Keratinocyte (primary cell): ENCODE results near the gene GPN3.
"Not testable (repeated sequence)": the region's sequence is repeated elsewhere in the genome, so short reads cannot be mapped to it uniquely, and the experiment has no call there.

Experiments
- EZH2 ChIP-seq: IDR thresholded peaks from one replicate; pipeline ENCODE4 v1.6.1; 2012; ENCODE audit warnings: inconsistent platforms, mild to moderate bottlenecking, low read length, moderate library complexity
- TF ChIP-seq, protein P1 (sequence below), 3 experiments: IDR thresholded peaks in 1 of 3; conservative IDR thresholded peaks in 1 of 3; optimal IDR thresholded peaks in 1 of 3; 2 replicates in 2 of 3; 3 replicates in 1 of 3; pipeline versions ENCODE3 to v1.5.1; 2011; ENCODE audit warnings: low read length in 3 of 3, mild to moderate bottlenecking in 3 of 3, moderate library complexity in 2 of 3, control low read depth in 1 of 3, inconsistent platforms in 1 of 3; ENCODE audit not compliant: insufficient read depth in 2 of 3; ENCODE audit errors: extremely low read depth in 1 of 3

DNA sequence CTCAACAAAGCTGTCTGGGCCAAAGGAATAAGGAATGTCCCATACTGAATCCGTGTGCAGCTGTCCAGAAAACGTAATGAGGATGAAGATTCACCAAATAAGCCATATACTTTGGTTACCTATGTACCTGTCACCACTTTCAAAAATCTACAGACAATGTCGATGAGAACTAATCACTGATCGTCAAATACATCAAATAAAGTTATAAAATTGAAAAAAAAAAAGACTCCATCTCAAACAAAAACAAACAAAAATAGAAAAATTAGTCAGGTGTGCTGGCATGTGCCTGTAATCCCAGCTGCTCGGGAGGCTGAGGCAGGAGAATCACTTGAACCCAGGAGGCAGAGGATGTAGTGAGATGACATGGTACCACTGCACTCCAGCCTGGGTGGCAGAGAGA, 6.9 kb downstream of the GPN3 start:
- TF ChIP-seq, protein P1, sequence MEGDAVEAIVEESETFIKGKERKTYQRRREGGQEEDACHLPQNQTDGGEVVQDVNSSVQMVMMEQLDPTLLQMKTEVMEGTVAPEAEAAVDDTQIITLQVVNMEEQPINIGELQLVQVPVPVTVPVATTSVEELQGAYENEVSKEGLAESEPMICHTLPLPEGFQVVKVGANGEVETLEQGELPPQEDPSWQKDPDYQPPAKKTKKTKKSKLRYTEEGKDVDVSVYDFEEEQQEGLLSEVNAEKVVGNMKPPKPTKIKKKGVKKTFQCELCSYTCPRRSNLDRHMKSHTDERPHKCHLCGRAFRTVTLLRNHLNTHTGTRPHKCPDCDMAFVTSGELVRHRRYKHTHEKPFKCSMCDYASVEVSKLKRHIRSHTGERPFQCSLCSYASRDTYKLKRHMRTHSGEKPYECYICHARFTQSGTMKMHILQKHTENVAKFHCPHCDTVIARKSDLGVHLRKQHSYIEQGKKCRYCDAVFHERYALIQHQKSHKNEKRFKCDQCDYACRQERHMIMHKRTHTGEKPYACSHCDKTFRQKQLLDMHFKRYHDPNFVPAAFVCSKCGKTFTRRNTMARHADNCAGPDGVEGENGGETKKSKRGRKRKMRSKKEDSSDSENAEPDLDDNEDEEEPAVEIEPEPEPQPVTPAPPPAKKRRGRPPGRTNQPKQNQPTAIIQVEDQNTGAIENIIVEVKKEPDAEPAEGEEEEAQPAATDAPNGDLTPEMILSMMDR (optimal IDR thresholded peaks at IDR 0.05 in 1 of 3, IDR thresholded peaks at IDR 0.05 in 1 of 3, conservative IDR thresholded peaks at IDR 0.05 in 1 of 3; ENCODE audit: extremely low read depth in 1 of 3, insufficient read depth in 2 of 3, low read length in 3 of 3) = not testable (repeated sequence)
- not testable (repeated sequence) for TF ChIP-seq EZH2
